AG04450 (cell line): Measurements from ENCODE around the gene ERFE. TPM values are rescaled to one million over a fixed set of nuclear protein-coding genes. Genes with fewer than 3 reads are reported as not detected.
"Not testable (repeated sequence)": the region's sequence is repeated elsewhere in the genome, so short reads cannot be mapped to it uniquely, and the experiment has no call there.

Experiments used
- CTCF ChIA-PET: fragments of 300-600, 350-600 bp; formaldehyde crosslinking; extraction: SDS; loops from one replicate; lab custom pipeline; 2022; ENCODE audit warnings: antibody characterized with exemption, inconsistent platforms; lab: Charles Lee
- POLR2A ChIA-PET: fragments of 350-600 bp; formaldehyde crosslinking; extraction: SDS; loops from one replicate; lab custom pipeline; 2021; ENCODE audit warnings: antibody characterized with exemption, inconsistent platforms; lab: Yijun Ruan, JAX
- DNase-seq: peaks from one replicate; pipeline ENCODE4 v3.0.0-alpha.2; 2011; ENCODE audit warnings: low read depth, low spot score
- H3K27ac ChIP-seq: one replicate; pipeline ENCODE4 v1.5.1; 2012; ENCODE audit warnings: low read depth, low read length, control low read depth
- H3K27me3 ChIP-seq: one replicate; pipeline ENCODE4 v1.6.0; 2012; ENCODE audit warnings: low read length; ENCODE audit not compliant: control insufficient read depth, insufficient read depth
- H3K4me3 ChIP-seq: 2 replicates; pipeline ENCODE4 v1.5.1; 2011; ENCODE audit warnings: mild to moderate bottlenecking, low read depth, low read length, control low read depth
- H3K9me3 ChIP-seq: 2 replicates; pipeline ENCODE4 v1.5.1; 2012; ENCODE audit warnings: low read length; ENCODE audit not compliant: control insufficient read depth, insufficient read depth
- polyA minus RNA-seq: library from RNA; depleted of rRNA, polyadenylated mRNA; stranded (reverse); fragments of >200 nt; gene quantifications from 2 replicates; pipeline ENCODE4 v1.2.3, GENCODE V29; 2011; rRNA and poly(A)+ RNA removed
- polyA plus RNA-seq: library from polyadenylated mRNA; depleted of rRNA; stranded (reverse); fragments of >200 nt; gene quantifications from 2 replicates; pipeline ENCODE4 v1.2.3, GENCODE V29; 2011; rRNA removed
- TF ChIP-seq, protein P1 (sequence below): IDR thresholded peaks from 2 replicates; pipeline ENCODE4 v1.5.1; 2011; ENCODE audit warnings: low read depth, low read length, control low read depth, inconsistent platforms

The ERFE gene, protein sequence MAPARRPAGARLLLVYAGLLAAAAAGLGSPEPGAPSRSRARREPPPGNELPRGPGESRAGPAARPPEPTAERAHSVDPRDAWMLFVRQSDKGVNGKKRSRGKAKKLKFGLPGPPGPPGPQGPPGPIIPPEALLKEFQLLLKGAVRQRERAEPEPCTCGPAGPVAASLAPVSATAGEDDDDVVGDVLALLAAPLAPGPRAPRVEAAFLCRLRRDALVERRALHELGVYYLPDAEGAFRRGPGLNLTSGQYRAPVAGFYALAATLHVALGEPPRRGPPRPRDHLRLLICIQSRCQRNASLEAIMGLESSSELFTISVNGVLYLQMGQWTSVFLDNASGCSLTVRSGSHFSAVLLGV
- polyA plus RNA-seq, result 2.4 and 2.9 TPM in 2 replicates
- 0.96 and 2.2 TPM in 2 replicates for polyA minus RNA-seq

DNA sequence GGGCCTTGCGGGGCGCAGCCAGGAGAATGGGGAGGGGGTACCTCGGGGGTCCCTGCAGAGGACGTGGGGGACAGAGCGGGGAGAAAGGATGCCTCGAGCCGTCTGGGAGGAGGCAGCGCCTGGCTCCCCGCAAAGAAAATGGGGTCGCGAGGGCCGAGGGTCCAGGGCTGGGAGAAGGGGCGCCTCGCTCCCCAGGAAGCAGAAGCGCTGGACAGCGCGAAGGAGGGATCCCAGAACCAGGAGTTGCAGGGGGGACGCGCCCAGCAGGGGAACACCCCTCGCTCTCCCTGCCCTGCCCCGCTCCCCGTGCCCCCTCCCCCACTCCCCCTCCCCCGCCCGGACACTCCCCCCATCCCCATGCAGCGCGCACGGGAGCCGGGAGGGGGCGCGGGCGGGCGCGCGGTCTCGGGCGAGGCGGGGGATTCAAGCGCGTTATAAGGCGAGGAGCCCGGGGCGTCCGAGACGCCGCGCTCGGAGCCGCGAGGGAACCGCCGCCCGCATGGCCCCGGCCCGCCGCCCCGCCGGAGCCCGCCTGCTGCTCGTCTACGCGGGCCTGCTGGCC lies at the start of gene ERFE:
Gene ERFE, plus strand, starts transcription at position 462 of the 562 bp plus-strand sequence. Its CDS starts 38 bp downstream, at position 500.
- ChIA-PET POLR2A (interaction anchor here (1.1 kb wide), 1 partner anchor 11 kb away, joined by 7 read pairs; no protein-coding TSS in a partner anchor), CTCF (no interaction called here)
- Histone ChIP-seq H3K27me3 (no peaks in the 10 kb centered on the region), H3K9me3 (peaks cover 11% of the 10 kb centered on the region), H3K4me3 (peak within 1 kb of the TSS; percentile 47), H3K27ac (no peak within 1 kb of the TSS)
- TF ChIP-seq, protein P1, sequence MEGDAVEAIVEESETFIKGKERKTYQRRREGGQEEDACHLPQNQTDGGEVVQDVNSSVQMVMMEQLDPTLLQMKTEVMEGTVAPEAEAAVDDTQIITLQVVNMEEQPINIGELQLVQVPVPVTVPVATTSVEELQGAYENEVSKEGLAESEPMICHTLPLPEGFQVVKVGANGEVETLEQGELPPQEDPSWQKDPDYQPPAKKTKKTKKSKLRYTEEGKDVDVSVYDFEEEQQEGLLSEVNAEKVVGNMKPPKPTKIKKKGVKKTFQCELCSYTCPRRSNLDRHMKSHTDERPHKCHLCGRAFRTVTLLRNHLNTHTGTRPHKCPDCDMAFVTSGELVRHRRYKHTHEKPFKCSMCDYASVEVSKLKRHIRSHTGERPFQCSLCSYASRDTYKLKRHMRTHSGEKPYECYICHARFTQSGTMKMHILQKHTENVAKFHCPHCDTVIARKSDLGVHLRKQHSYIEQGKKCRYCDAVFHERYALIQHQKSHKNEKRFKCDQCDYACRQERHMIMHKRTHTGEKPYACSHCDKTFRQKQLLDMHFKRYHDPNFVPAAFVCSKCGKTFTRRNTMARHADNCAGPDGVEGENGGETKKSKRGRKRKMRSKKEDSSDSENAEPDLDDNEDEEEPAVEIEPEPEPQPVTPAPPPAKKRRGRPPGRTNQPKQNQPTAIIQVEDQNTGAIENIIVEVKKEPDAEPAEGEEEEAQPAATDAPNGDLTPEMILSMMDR, result peak; percentile 44
- DNase-seq, result no peak

DNA sequence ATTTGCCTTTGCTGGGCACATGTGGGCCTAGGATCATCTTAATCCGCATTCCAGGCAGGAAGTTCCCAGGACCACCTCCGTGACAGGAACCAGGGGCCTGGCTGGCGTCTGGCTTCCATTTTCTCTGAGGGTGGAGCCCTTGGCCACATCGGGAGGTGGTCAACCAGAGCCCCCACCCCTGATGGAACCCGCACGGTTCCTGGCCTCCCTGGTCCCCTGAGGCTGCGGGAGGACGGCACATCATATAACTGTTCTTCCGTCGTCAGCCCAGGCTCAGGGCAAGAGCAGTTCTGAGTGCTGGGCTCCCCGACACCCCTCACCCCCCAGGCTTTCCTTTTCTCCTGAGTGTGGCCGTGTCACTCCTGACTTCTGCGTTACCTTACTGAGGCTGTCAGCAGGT lies 45.2 kb upstream of the ERFE start:
- no peak for DNase-seq
- Histone ChIP-seq H3K27ac (no peak overlapping the region), H3K27me3 (peaks cover 2% of the 10 kb centered on the region), H3K4me3 (no peak overlapping the region), H3K9me3 (peaks cover 16% of the 10 kb centered on the region; the same call in 1 of the 2 replicates)
- CTCF ChIA-PET, result interaction anchor here (0.5 kb wide), 1 partner anchor 206 kb away, joined by 4 read pairs; no protein-coding TSS in a partner anchor
- TF ChIP-seq, protein P1, result no peak
- POLR2A ChIA-PET, result no interaction called here

DNA sequence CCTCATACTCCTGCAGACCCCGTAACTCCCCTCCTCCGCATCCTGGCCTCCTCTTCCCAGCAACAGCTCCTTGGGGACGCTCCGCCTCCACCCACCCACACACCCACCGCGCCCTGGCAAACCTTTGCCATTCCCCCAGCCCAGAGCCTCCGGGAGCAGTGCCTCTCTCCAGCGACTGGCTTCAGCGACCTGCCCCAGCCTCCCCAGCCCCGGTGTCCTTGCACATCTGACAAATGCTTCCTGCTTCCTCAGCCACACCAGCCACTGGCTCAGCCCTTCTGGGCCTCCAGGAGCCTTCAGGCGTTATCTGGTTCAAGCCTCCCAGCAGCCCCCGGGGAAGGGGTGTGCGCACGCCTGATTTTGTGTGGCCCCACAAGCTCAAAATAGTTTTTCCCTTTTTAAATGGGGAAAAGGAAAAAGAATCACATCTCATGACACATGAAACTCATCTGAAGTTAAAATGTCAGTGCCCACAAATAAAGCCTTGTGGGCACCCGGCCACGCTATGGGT lies 44.4 kb upstream of the ERFE start:
- TF ChIP-seq, protein P1, result no peak
- CTCF ChIA-PET, result no interaction called here
- Histone ChIP-seq H3K27me3 (peaks cover 2% of the 10 kb centered on the region), H3K27ac (no peak overlapping the region), H3K4me3 (no peak overlapping the region), H3K9me3 (peaks cover 16% of the 10 kb centered on the region; the same call in 1 of the 2 replicates)
- POLR2A ChIA-PET, result no interaction called here
- no peak for DNase-seq

GRCh38 chr2:238114851-238115660 lies 43.7 kb upstream of the ERFE start:
- TF ChIP-seq, protein P1, result no peak
- H3K9me3 ChIP-seq, result peaks cover 16% of the 10 kb centered on the region; the same call in 1 of the 2 replicates
- no peak overlapping the region for H3K27ac ChIP-seq
- H3K27me3 ChIP-seq, result peaks cover 8% of the 10 kb centered on the region
- DNase-seq, result no peak
- no peak overlapping the region for H3K4me3 ChIP-seq
- CTCF ChIA-PET, result no interaction called here
- POLR2A ChIA-PET, result no interaction called here

DNA sequence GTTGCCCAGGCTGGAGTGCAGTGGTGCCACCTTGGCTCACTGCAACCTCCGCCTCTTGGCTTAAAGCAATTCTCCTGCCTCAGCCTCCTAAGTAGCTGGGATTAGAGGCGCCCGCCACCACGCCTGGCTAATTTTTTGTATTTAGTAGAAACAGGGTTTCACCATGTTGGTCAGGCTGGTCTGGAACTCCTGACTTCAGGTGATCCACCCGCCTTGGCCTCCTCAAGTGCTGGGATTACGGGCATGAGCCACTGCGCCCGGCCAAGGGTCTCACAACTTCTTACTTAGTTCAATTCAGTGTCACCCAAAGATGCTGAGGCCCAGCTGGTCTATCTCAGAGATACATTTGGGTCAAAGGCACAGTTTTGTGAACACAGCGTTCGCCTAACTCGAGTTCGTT lies 43.1 kb upstream of the ERFE start:
- H3K4me3 ChIP-seq, CTCF ChIA-PET, DNase-seq, H3K27ac ChIP-seq, POLR2A ChIA-PET: not testable (repeated sequence)
- peaks cover 15% of the 10 kb centered on the region for H3K27me3 ChIP-seq
- H3K9me3 ChIP-seq, result peaks cover 16% of the 10 kb centered on the region; the same call in 1 of the 2 replicates
